Measurements from ENCODE around the gene ANXA9. TPM values are rescaled to one million over a fixed set of nuclear protein-coding genes. Genes with fewer than 3 reads are reported as not detected.

ANXA9 gene
- polyA plus RNA-seq, 3 donors: 0.28 to 1.7 (median 1.4) TPM

GRCh38 chr1:150976401-150976821, 5.7 kb upstream of the ANXA9 start:
- Histone ChIP-seq H3K4me3 (replicated peaks in 1 of 3; ENCODE audit: low read depth in 2 of 3, low read length in 3 of 3) (peak overlapping the region in 1 of 3 experiments; percentile 79), H4K20me1 (ENCODE audit: insufficient read depth, low read length) (peaks cover 24% of the 10 kb centered on the region), H3K36me3 (replicated peaks in 1 of 2; ENCODE audit: control insufficient read depth in 1 of 2, insufficient read depth in 2 of 2, low read length in 2 of 2) (no peaks in the 10 kb centered on the region), H3K27ac (ENCODE audit: low read depth in 1 of 2, low read length in 2 of 2) (peak overlapping the region; percentile 81 to 87), H3K4me2 (replicated peaks; ENCODE audit: extremely low read depth, low read length, poor library complexity, severe bottlenecking) (peak overlapping the region; percentile 74), H3K27me3 (ENCODE audit: control insufficient read depth in 2 of 2, insufficient read depth in 2 of 2, low read length in 2 of 2) (no peaks in the 10 kb centered on the region), H2AFZ (ENCODE audit: insufficient read depth, low read depth, low read length, poor library complexity, severe bottlenecking) (no peak overlapping the region), H3K79me2 (ENCODE audit: insufficient read depth, low read length) (peaks cover 51% of the 10 kb centered on the region), H3K9ac (ENCODE audit: insufficient read depth, low read length, poor library complexity, severe bottlenecking) (peak overlapping the region; percentile 11), H3K4me1 (ENCODE audit: control insufficient read depth in 1 of 2, insufficient read depth in 2 of 2, low read length in 2 of 2) (peaks cover 71 to 74% of the 10 kb centered on the region in 2 donors), H3K9me3 (replicated peaks in 1 of 2; ENCODE audit: control insufficient read depth in 1 of 2, insufficient read depth in 1 of 2, low read length in 2 of 2) (no peaks in the 10 kb centered on the region)
- no peaks in the 10 kb centered on the region for H3K27me3 Mint-ChIP-seq (ENCODE audit: low read depth in 3 of 3)
- intact Hi-C loops (cut with micrococcal nuclease): loop anchor here (5.0 to 10.0 kb wide), 3 partner anchors 49 to 212 kb away; partner anchors contain the start of genes SETDB1 (in 2 of the 2) and CTSS (in 1 of the 2)
- peak overlapping the region; percentile 95 to 100 (median 99) for H3K27ac Mint-ChIP-seq
- WGBS (ENCODE audit: insufficient coverage): 69% methylated on average over 4 of the region's 9 CpGs
- peaks cover 70% of the 10 kb centered on the region for H3K4me1 Mint-ChIP-seq
- DNase-seq: no peak
- TF ChIP-seq CTCF (IDR thresholded peaks at IDR 0.05): no peak
- peak overlapping the region; percentile 62 to 86 for H3K4me3 Mint-ChIP-seq
- peaks cover 2 to 7% of the 10 kb centered on the region in 2 donors for H3K36me3 Mint-ChIP-seq
- no peaks in the 10 kb centered on the region for H3K9me3 Mint-ChIP-seq

- Histone ChIP-seq H2AFZ (ENCODE audit: insufficient read depth, low read depth, low read length, poor library complexity, severe bottlenecking) (peak overlapping the region; percentile 58), H3K36me3 (replicated peaks in 1 of 2; ENCODE audit: control insufficient read depth in 1 of 2, insufficient read depth in 2 of 2, low read length in 2 of 2) (no peaks in the 10 kb centered on the region), H3K27ac (ENCODE audit: low read depth in 1 of 2, low read length in 2 of 2) (peak overlapping the region; percentile 81 to 87), H3K4me2 (replicated peaks; ENCODE audit: extremely low read depth, low read length, poor library complexity, severe bottlenecking) (peak overlapping the region; percentile 74), H3K4me3 (replicated peaks in 1 of 3; ENCODE audit: low read depth in 2 of 3, low read length in 3 of 3) (peak overlapping the region; percentile 6 to 79 (median 27)), H3K9ac (ENCODE audit: insufficient read depth, low read length, poor library complexity, severe bottlenecking) (peak overlapping the region; percentile 27), H3K79me2 (ENCODE audit: insufficient read depth, low read length) (peaks cover 45% of the 10 kb centered on the region), H3K4me1 (ENCODE audit: control insufficient read depth in 1 of 2, insufficient read depth in 2 of 2, low read length in 2 of 2) (peaks cover 64 to 67% of the 10 kb centered on the region in 2 donors), H3K27me3 (ENCODE audit: control insufficient read depth in 2 of 2, insufficient read depth in 2 of 2, low read length in 2 of 2) (no peaks in the 10 kb centered on the region), H4K20me1 (ENCODE audit: insufficient read depth, low read length) (peaks cover 17% of the 10 kb centered on the region), H3K9me3 (replicated peaks in 1 of 2; ENCODE audit: control insufficient read depth in 1 of 2, insufficient read depth in 1 of 2, low read length in 2 of 2) (no peaks in the 10 kb centered on the region)
- intact Hi-C loops (cut with micrococcal nuclease): loop anchor here (5.0 to 10.0 kb wide), 3 partner anchors 50 to 212 kb away; partner anchors contain the start of genes SETDB1 (in 2 of the 2) and CTSS (in 1 of the 2)
- Mint-ChIP-seq H3K27me3 (ENCODE audit: low read depth in 3 of 3) (no peaks in the 10 kb centered on the region), H3K27ac (peak overlapping the region; percentile 95 to 100 (median 99)), H3K36me3 (peaks cover 2 to 7% of the 10 kb centered on the region in 2 donors), H3K4me3 (peak overlapping the region; percentile 62 to 86), H3K4me1 (peaks cover 63% of the 10 kb centered on the region), H3K9me3 (no peaks in the 10 kb centered on the region)
- peak; percentile 93 to 95 (median 94) for DNase-seq
- 0% methylated on average over 9 of the region's 11 CpGs for WGBS (ENCODE audit: insufficient coverage)
- no peak for TF ChIP-seq CTCF (IDR thresholded peaks at IDR 0.05)
Observed at GRCh38 chr1:150976879-150977694, 5.0 kb upstream of the ANXA9 start.

Data from CD14-positive monocyte (primary cell).